Mucosa of descending colon (tissue), 3 donors: Measurements from ENCODE around the gene PALMD. TPM values are rescaled to one million over a fixed set of nuclear protein-coding genes. Genes with fewer than 3 reads are reported as not detected.

Experiments used
- ATAC-seq: fragments of 200-7000 bp; cut with Tn5 transposase; one replicate; pipeline ENCODE4 v1.9.1; 2020; ENCODE audit warnings: mild to moderate bottlenecking, moderate library complexity
- DNase-seq, 3 donors: peaks; one replicate each; pipeline ENCODE4 v3.0.0-alpha.2; 2020
- H3K36me3 ChIP-seq: fragments of 200-600 bp; one replicate; pipeline ENCODE4 v1.8.0; 2021; ENCODE audit warnings: low read depth, mild to moderate bottlenecking
- H3K4me1 ChIP-seq: fragments of 200-600 bp; one replicate; pipeline ENCODE4 v1.8.0; 2021; ENCODE audit warnings: low read depth, mild to moderate bottlenecking
- H3K4me3 ChIP-seq: fragments of 200-600 bp; one replicate; pipeline ENCODE4 v1.8.0; 2021; ENCODE audit warnings: mild to moderate bottlenecking
- H3K9me3 ChIP-seq: fragments of 200-600 bp; one replicate; pipeline ENCODE4 v1.8.0; 2021; ENCODE audit warnings: mild to moderate bottlenecking
- intact Hi-C, 2 donors: fragments of 100-400 bp; cut with DNase I in 1 of 2; cut with micrococcal nuclease in 1 of 2; formaldehyde crosslinking; loops; one replicate each; pipeline versions ENCODE4 v1.11.0 to v1.11.1; 2022; cut with DNase I, micrococcal nuclease
- total RNA-seq, 3 donors: library from RNA; stranded (reverse); fragmentation: NEBNext Ultra II Directional in 2 of 3; extraction: Animal tissue kit (Norgen Biotek cat#: 25700) in 2 of 3; gene quantifications; one replicate each; pipeline versions ENCODE4 v1.2.1 to v1.2.4, GENCODE V29; 2021 to 2023
- TF ChIP-seq, protein P1 (sequence below): fragments of 200-600 bp; IDR thresholded peaks from one replicate; pipeline ENCODE4 v1.8.0; 2022; ENCODE audit warnings: antibody characterized with exemption, mild to moderate bottlenecking
- donor health status: DM: no; HTN: no; CAD: no; lungs with moderate emphysema.
- donor health status: DM: no; HTN: no; CAD: no.
- donor health status: DM: no; HTN: yes; CAD: no.

PALMD gene
- total RNA-seq, 3 donors from 2014 or later, result 1.6 to 4.4 (median 4.3) TPM

- intact Hi-C loops, result no loop called here
- Histone ChIP-seq H3K9me3 (no peaks in the 10 kb centered on the region), H3K36me3 (no peaks in the 10 kb centered on the region), H3K4me1 (no peaks in the 10 kb centered on the region), H3K4me3 (no peak overlapping the region)
- TF ChIP-seq, protein P1, sequence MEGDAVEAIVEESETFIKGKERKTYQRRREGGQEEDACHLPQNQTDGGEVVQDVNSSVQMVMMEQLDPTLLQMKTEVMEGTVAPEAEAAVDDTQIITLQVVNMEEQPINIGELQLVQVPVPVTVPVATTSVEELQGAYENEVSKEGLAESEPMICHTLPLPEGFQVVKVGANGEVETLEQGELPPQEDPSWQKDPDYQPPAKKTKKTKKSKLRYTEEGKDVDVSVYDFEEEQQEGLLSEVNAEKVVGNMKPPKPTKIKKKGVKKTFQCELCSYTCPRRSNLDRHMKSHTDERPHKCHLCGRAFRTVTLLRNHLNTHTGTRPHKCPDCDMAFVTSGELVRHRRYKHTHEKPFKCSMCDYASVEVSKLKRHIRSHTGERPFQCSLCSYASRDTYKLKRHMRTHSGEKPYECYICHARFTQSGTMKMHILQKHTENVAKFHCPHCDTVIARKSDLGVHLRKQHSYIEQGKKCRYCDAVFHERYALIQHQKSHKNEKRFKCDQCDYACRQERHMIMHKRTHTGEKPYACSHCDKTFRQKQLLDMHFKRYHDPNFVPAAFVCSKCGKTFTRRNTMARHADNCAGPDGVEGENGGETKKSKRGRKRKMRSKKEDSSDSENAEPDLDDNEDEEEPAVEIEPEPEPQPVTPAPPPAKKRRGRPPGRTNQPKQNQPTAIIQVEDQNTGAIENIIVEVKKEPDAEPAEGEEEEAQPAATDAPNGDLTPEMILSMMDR, result no peak
- ATAC-seq (no peak), DNase-seq (no peak)
Measured at GRCh38 chr1:99726407-99726806, 80.5 kb downstream of the PALMD start.

- H3K9me3 ChIP-seq, result no peaks in the 10 kb centered on the region
- intact Hi-C loops, result no loop called here
- no peaks in the 10 kb centered on the region for H3K4me1 ChIP-seq
- TF ChIP-seq, protein P1, result no peak
- DNase-seq, result peak in 1 of 3 donors; percentile 42
- H3K36me3 ChIP-seq, result no peaks in the 10 kb centered on the region
- peak; percentile 82 for ATAC-seq
- no peak overlapping the region for H3K4me3 ChIP-seq
Measured at GRCh38 chr1:99726818-99727217, 80.9 kb downstream of the PALMD start.

GRCh38 chr1:99727575-99728185 is 81.8 kb downstream of the PALMD start:
- ATAC-seq (no peak), DNase-seq (no peak)
- intact Hi-C loops, result no loop called here
- Histone ChIP-seq H3K9me3 (no peaks in the 10 kb centered on the region), H3K4me3 (no peak overlapping the region), H3K36me3 (no peaks in the 10 kb centered on the region), H3K4me1 (no peaks in the 10 kb centered on the region)
- TF ChIP-seq, protein P1, result no peak

DNA sequence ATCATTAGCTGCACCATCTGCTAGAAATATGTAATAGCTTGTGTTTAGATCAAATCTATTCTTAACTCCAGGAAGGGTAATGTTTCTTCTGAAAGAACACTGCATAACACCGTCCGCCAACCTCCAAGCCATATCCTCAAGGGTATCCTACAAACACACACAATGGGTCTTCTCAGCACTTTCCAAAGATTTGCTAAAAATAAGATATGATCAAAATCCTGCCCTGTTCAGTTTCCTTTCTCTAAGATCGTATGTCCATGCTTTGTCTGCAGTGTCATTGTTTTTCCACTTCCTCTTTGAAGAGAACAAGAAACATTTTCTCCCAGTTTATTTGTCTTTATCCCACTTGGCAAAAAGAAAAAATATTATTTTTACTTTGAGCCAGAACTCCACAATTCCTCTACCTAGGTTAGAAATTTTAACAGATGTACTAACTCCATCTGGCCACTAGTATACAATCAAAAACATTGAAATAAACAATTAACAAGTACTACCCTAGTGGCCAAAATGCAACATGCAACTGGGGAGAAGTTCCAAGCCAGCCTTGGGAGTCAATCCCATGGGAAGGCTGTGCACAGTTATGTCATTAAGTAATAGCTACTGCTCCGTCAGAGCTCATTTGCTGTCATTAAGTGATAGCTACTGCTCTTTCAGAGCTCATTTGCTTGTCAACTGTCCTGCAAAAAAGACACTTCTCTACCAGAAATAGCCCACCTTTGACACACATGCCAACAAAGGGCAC is 82.8 kb downstream of the PALMD start:
- no peak for DNase-seq
- no peaks in the 10 kb centered on the region for H3K9me3 ChIP-seq
- intact Hi-C loops, result no loop called here
- no peaks in the 10 kb centered on the region for H3K36me3 ChIP-seq
- TF ChIP-seq, protein P1, result no peak
- H3K4me1 ChIP-seq, result no peaks in the 10 kb centered on the region
- peak; percentile 39 for ATAC-seq
- no peak overlapping the region for H3K4me3 ChIP-seq

DNA sequence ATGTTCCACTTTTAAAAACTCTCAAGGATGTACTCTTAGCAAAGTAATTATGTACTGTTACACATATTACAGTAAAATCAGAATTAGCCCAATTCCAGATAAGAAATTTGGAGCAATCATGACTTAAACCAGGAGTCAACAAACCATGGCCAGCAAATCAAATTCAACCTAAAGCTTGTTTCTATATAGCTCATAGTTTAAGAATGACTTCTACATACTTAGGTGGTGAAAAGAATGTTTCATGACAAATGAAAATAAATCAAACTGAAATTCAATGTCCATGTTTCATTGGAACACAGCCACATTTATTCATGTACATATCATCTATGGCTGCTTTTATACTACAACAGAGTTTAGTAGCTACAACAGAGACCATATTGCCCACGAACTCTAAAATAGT is 85.5 kb downstream of the PALMD start:
- Histone ChIP-seq H3K9me3 (no peaks in the 10 kb centered on the region), H3K36me3 (no peaks in the 10 kb centered on the region), H3K4me3 (no peak overlapping the region), H3K4me1 (no peaks in the 10 kb centered on the region)
- ATAC-seq (no peak), DNase-seq (no peak)
- TF ChIP-seq, protein P1, result no peak
- intact Hi-C loops, result no loop called here
